A549 (cell line): ENCODE measurements around the gene PLEKHA8.

Experiments used
- CTCF ChIP-seq: fragments of >200 bp; sonication (Bioruptor Twin); formaldehyde crosslinking; IDR thresholded peaks from 3 replicates; pipeline ENCODE4 v1.5.1; 2016
- EP300 ChIP-seq, 2 experiments: fragments of >200 bp; sonication (Bioruptor Twin); formaldehyde crosslinking; IDR thresholded peaks; 2 replicates in 1 of 2; 3 replicates in 1 of 2; pipeline ENCODE4 v1.6.1; 2016 to 2017
- JUN ChIP-seq, 2 experiments: fragments of >200 bp; sonication (Bioruptor Twin); formaldehyde crosslinking; IDR thresholded peaks; 2 replicates in 1 of 2; 3 replicates in 1 of 2; pipeline ENCODE4 v1.6.1; 2016 to 2017
- MYC ChIP-seq: IDR thresholded peaks from 2 replicates; pipeline ENCODE4 v1.6.1; 2012; ENCODE audit warnings: mild to moderate bottlenecking, inconsistent platforms, low read length, improper control_type of control experiment, borderline replicate concordance

GRCh38 chr7:30116771-30117170, 88.6 kb downstream of the PLEKHA8 start:
- TF ChIP-seq CTCF = no peak
- TF ChIP-seq JUN (IDR thresholded peaks at IDR 0.05) = no peak
- no peak for TF ChIP-seq MYC
- no peak for TF ChIP-seq EP300 (IDR thresholded peaks at IDR 0.05)
